ENCODE results near the gene GREB1L.
A peak's percentile ranks its signal among the peaks of the same experiment; 100 is the strongest.
"Not testable (repeated sequence)": the region's sequence is repeated elsewhere in the genome, so short reads cannot be mapped to it uniquely, and the experiment has no call there.

GREB1L gene

DNA sequence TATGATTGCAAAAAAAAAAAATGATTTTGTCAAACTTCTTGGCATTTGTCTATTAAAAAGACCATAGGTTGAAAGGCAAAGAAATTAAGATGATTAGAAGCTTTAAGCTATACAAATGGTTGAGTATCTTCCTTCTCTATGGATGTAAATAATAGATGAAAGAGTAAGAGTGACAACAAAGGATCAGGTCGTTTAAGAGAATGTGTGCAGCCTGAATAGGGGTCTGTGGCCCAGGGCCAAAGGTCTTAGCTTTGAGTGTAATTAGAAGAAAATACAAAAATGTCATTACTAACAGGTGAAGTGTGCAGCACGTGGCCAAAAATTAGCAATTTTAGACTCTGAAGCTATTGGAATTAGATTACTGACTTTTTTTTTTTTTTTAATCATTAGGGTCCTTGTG lies 122.4 kb downstream of the GREB1L start:
- DNase-seq (ENCODE audit: low spot score) = peak; percentile 40

DNA sequence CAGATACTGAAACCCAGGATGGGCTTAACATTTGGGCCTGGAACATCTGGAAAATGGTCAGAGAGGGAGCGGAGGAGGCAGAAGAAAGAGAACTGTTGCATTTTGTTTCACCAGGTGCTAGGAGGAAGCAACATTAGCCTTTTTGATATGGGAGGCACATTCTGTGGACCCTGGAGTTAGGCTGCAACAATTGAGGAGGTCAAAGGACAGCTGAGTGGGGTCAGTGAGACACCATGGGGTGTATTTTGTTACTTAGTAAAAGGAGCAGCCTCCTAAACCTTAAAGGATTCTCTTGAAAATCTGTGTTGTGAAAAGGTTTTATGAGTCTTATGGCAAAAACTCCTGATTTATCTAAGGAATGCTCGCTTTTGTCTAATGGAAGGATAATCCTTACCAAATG lies 124.9 kb downstream of the GREB1L start:
- no peak for DNase-seq (ENCODE audit: low spot score)

DNA sequence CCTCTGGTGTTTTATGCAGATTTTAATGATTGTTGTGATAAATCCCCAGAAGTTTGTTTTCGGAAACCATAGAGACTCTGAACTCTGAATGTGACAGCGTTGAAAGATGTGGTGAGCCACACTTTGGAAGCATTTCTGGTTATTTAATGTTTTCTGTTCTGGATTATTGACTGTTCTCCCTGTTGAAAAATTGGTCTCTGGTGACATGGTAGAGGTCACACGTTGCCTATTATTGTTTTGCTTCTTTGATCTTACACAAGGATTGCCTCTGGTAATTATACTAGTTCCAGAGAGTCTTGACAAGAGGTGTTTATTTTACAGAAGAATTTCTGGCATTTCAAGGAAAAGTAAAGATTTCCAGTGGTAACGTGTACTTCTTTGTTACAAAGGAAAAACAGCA lies 127.1 kb downstream of the GREB1L start:
- no peak for DNase-seq (ENCODE audit: low spot score)

DNA sequence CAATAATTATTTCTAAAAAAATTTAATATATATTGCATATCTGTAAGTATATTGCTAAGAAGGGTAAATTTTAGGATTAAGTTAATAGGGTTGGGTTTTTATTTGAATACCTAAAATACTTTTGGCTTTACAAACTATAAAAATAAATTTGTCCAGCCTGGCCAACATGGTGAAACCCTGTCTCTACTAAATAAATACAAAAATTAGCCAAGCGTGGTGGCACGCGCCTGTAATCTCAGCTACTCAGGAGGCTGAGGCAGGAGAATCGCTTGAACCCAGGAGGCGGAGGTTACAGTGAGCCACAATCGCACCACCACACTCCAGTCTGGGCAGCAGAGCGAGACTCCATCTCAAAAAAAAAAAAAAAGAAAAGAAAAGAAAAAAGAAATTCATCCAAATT lies 127.6 kb downstream of the GREB1L start:
- DNase-seq (ENCODE audit: low spot score) = not testable (repeated sequence)

DNA sequence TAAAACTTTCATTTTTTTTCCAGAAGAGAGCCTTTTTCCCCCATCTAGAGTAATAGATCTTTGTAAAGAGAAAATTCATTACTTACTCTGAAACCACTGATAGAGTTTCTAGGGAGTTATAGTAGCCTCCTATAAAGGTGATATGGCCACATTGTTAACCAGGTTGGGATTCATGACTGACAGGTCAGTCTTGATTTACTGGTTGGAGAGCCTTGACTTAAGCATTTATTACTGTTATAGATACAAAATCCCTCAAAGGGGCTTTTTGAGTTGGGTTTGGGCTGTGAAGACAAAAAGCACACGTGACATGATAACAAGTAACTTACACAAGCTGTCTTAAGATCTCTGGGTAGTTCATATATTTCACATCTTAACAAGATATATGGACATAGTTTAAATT lies 141.0 kb downstream of the GREB1L start:
- DNase-seq (ENCODE audit: low spot score) = no peak

DNA sequence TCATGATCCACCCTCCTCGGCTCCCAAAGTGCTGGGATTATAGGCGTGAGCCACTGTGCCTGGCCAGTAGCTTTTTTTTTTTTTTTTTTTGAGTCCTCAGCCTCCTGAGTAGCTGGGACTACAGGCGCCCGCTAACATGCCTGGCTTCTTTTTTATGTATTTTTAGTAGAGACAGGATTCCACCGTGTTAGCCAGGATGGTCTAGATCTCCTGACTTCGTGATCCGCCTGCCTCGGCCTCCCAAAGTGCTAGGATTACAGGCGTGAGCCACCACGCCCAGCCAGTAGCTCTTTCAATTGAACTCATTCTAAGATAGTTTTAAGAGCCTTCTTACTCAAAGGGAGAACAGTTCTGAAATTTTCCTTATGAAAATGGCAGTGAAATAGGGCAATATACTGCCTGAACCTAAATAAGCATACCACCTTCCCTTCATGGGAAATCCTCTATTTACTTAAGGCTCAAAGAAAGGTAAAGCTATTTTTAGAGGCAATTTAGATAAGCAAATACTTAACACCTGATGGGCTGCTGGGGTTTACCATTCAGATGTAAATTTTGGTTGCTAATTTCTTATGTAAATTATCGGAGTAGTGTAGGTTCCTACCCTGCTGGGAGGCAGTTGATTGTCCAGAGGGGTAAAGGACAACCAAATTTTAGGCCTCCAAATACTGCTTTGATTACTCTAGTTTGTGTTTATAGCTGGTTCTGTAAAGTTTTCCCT lies 144.7 kb downstream of the GREB1L start:
- DNase-seq (ENCODE audit: low spot score) = no peak

DNA sequence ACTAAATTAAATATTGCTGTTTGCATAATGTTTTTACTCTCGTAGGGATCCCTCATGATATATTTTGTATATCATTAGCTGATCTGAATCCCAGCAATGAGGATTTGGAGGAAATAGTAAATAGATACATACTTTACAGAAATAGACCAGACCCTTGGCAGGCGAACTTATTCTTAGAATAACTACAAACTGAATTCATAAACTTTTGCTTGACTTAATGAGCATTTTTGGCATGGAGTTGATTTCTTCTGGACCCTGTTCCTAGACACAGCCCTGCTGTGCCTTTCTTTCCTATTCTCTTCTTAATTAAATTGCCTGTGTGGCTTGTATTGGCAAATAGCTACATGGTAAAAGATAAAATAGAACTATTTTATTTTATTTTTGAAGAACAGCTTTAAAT lies 145.9 kb downstream of the GREB1L start:
- no peak for DNase-seq (ENCODE audit: low spot score)

DNA sequence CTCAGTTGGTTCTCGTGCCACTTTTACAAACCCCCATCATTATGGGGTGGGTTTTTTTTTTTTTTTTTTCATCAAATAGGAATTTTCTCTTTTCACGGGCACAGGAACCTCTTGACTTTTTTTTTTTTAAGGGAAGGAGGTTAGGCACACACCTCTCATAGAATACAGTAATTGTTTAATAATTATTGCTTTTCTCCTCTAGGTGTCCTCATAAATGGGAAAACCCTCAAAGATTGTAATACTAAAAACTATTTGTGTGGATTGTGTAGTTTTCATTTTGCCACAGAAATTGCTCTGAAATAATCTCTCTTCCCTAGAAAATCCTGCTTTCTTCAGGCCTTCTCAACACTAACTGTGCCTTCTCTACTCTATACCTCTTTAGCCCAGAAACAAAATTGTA lies 147.3 kb downstream of the GREB1L start:
- no peak for DNase-seq (ENCODE audit: low spot score)

DNA sequence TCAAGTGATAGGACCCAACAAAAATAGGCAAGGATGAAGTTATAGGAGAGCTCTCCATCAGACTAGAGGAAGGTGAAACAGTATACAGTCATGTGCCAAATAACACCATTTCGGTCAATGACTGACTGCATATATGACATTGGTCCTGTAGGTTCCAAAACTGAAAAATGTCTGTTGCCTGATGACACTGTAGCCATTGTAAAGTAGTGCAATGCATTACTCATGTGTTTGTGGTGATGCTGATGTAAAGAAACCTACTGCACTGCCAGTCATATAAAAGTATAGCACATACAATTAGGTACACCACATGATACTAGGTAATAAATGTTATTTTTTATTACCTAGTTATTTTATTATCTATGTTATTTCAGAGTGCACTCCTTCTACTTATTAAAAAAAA lies 147.9 kb downstream of the GREB1L start:
- no peak for DNase-seq (ENCODE audit: low spot score)

DNA sequence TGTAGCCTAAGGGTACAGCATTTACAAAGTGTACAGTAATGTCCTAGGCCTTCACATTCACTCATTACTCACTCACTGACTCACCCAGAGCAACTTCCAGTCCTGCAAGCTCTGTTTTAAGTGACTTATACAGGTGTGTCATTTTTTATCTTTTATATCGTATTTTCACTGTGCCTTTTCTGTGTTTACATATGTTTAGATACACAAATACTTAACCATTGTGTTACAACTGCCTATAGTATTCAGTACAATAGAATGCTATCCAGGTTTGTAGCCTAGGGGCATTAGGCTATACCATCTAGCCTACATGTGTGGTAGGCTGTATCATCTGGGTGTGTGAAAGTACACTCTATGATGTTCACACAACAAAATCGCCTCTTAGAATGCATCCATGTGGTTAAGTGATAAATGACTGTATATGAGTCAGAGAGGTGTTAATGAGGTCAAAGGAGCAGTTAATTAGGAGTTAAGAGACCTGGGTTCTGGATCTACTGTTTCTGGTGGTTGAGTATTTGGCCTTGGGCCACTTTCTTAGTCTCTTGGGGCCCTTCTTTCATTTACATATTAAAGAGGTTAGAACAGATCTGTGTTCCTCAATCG lies 149.1 kb downstream of the GREB1L start:
- DNase-seq (ENCODE audit: low spot score) = no peak

DNA sequence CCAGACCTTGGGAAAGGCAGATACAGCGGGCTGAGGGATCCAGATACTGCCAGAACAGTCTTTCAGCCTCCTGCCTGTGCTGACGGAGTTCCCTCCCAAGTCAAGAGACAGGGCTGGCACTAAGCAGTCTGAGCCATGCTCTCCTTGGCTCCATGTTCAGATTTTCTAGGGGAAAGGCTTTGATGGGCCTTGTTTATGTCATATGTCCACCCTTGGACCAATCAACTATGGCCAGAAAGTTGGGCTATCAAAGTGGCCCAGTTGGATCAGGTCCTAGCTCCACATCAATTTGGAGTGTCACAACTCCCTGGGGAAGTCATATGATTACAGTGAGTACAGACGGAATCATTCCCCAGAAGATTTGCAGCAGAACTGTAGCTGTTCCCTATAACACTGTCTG lies 152.0 kb downstream of the GREB1L start:
- no peak for DNase-seq (ENCODE audit: low spot score)

DNA sequence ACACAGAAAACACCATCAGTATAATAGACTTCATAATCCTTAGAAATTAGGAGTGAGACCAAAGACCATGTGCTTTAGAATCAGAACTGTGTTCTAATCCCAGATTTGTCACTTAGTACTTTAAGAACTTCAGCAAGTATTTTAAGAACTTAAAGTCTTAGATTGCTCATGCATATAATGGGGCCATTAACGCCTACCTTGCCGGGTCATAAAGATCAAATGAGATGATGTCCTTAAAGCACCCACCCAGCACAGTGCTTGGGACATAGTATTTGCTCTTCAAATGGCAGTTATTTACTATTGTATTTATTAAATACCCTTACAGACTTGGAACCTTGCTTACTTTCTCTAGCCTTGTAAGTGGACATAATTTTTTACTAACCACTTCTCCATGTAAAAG lies 156.1 kb downstream of the GREB1L start:
- DNase-seq (ENCODE audit: low spot score) = no peak

DNA sequence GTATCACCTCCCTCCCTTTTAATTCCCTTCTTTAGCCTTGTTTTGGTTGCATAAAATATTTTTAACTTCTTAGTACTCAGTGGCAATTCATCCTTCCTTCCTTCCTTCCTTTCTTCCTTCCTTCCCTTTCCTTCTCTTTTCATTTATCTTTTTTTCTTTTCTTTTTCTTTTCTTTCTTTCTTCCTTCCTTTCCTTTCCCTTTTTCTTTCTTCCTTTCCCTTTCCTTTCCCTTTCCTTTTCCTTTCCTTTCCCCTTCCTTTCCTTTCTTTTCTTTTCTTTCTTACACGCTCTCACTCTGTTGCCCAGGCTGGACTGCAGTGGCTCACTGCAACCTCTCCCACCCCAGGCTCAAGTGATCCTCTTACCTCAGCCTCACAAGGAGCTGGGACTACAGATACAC lies 160.2 kb downstream of the GREB1L start:
- DNase-seq (ENCODE audit: low spot score) = no peak

DNA sequence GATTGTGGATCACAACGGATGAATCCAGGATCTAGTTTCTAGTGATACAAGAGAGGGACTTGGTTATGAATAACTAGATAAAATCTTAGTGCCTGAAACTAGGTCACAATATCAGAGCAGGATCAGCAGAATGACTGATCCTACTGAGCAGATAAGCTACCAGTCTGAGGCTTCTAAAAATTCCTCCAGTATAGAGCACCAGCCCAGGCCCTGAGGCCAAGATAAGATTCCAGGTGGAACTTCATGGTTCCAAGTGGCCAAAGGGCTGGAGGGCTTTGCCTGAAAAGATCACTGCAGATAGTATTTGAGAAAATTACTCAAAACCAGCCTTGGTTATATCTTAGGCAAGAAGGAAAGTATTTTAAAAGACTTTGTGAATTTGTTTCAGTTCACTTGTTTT lies 162.4 kb downstream of the GREB1L start:
- no peak for DNase-seq (ENCODE audit: low spot score)

DNA sequence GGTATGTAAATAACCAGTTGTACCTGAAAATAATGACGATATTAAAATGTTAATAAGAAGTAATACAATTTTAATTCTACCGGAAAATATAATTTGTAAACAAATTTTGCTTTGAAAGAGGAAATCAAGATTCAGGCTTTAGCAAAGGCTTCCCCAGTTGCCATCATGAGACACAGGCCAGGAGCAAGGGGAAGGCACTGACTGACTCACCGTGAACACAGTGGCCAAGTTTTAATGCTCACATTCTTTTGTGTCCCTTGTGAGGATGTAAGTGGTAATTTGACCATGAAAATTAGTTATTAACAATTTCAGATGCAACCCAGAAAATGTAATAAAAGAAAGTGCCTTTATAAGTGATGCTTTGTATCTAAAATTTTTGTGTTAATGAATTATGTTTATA lies 164.1 kb downstream of the GREB1L start:
- no peak for DNase-seq (ENCODE audit: low spot score)

DNA sequence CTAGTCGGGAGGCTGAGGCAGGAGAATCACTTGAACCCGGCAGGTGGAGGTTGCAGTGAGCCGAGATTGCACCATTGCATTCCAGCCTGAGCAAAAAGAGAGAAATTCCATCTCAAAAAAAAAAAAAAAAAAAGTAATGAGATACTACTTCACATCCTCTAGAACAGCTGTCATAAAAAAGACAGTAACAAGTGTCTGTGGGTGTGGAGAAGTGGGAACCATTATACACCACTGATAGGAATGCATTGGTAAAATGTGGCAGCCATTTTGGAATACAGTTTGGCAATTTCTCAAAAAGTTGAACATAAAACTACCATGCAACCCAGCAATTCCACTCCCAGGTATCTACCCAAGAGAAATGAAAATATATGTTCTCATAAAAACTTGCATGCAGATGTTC lies 166.6 kb downstream of the GREB1L start:
- DNase-seq (ENCODE audit: low spot score) = no peak

DNA sequence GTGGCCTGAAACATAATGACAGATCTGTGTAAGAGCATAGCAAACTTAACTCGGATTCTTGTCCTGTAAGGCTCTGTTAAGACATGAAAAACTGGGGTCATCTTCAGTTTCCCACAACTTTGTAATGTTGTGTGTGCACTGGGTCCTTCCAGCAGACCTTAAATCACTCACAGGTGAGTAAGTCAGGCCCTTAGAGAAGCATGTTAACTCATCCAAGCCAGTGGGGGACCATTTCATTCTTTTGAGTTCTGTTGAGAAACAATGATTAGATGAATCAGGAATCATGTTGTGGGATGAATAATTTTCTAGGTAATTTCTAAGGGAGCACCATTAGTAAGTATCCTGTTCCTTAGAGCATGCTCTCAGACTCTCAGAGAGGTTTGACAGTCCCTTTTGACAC lies 191.4 kb downstream of the GREB1L start:
- DNase-seq (ENCODE audit: low spot score) = no peak

DNA sequence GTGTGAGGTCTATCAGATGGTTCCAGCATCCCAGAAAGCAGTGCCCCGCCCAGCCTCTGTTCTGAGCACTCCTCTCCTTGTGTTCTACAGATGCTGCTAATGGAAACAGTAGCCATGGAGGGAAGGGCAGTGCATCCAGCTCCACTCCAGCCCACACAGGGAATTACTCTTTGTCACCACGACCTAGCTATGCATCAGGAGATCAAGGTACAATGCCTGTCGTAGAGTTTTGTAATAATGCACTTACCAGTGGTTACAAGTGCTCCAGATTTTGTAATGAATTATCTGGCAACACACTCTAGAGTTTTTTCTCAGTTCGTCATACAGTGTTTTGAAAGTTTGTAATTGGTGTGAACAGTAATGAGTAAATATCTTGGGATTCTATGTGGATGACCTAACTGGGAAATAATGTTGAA lies 197.4 kb downstream of the GREB1L start:
- no peak for DNase-seq (ENCODE audit: low spot score)

DNA sequence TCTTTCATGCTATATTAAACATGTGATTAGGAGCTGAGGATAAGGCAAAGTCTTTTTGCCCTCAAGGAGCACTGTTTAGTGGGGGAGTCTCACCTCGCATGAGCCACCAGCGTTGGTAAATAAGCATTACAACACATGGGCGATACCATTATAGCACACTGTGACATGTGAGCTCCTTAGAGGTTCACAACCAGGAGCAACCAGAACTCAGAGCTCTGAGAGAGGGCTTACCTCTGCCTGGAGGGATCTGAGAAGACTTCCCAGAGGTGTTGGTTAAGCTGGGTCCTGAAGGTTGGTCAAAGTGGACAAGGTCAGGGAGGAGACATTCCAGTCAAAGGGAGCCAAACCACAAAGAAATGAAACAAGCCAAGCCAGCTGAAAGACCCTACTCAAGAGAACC lies 199.6 kb downstream of the GREB1L start:
- DNase-seq (ENCODE audit: low spot score) = no peak

DNA sequence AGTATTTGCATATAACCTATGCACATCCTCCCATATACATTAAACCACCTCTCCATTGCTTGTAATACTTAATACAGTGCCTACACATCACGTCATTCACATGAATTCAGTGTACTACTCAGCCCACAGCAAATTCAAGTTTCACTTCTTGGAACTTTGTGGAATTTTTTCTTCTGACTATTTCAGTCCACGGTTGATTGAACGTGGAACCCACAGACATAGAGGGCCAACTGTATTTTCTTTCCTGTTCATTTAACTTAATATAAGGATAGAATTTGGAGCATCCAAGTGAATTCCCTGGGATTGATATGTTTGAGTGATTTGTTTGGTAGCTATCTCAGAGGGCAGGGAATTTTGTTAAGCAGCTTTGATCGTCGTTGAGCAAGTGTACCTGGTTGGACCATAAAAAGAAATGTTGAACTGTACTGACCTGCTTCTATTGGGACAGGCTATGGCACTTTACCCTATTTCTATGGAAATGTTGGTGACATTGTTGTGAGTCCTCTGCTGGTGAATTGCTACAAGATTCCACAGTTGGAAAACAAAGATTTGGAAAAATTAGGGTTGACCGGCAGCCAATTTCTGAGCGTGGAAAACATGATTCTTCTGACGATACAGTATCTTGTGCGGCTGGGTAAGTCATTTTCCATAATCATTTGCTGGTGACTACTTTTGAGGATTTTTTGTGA lies 201.9 kb downstream of the GREB1L start:
- DNase-seq (ENCODE audit: low spot score) = no peak

DNA sequence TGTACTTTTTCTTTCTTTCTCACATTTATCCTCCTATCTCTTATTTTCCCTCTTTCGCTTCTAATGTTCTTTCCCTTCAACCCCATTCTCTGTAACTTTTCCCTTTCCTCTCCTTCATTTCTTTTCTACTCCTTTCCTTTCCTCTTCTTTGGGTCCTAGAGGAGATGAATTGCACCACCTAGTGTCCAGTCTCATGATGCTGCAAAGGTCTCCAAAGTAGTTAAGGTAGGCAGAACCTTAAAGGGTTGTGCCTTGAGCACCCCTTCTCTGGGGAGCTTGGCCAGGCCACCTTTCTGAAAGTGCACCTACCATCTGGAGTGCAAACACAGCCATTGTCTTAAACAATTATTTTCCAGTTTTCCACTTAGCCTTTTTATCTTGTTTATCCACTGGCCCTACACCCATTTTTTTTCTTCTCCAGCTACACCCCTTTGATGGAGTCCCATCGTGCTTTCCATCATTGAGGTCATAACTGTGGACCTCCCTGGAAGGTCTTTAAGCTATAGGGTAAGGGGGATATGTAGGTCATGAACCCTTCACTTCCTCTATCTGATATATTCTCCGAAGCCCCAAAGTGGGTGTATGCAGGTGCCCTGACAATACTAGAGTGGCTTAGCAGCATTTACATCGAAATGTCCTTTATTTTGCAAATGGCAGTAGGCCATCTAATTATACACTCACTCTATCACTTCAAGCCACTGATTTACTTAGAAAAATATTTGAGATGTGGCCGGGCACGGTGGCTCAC lies 202.6 kb downstream of the GREB1L start:
- DNase-seq (ENCODE audit: low spot score) = peak; percentile 61

DNA sequence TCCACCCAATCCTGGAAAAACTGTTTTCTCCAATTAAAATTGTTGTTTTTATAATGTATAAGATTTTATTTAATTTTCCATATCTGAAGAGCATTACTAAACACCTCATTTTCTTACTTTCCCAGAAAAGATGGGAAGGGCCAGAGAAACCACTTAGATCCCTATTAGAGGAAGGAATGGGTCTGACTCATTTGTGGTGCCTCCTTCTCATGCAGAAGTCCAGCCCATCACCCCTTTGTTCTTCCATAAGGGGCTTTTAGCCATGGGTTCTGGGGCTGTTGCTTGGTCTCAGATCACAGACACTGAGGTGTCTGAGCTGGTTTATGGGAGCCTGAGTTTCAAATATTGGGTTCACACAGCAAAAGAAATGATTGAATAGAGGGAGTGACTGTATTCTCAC lies 206.3 kb downstream of the GREB1L start:
- no peak for DNase-seq (ENCODE audit: low spot score)
